ENCODE results near the gene FLOT2.

DNA sequence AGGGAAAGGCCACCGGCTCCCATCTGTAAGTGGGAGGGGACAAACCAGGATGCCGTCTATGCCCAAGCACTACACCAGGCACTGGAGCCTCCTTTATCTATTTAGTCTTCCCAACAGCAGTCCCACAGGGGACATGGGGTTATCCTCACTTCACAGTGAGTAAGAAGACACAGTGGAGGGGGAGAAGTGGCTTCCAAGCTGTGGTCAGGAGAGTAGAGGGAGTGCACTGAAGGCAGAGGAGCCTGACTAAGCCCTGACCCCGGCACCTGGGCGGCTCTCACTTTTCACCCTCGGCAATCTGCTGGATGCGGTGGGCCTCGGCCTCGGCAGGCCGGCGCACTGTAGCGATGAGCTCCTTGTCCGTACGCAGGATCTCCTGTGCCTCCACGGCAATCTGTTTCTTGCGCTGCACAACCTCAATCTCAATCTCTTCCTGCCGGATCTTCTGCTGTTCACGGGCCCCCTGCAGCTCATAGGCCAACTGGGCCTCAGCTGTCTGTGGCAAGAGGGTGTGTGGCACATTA, 15.9 kb downstream of the FLOT2 start:
- TF ChIP-seq, protein P1, sequence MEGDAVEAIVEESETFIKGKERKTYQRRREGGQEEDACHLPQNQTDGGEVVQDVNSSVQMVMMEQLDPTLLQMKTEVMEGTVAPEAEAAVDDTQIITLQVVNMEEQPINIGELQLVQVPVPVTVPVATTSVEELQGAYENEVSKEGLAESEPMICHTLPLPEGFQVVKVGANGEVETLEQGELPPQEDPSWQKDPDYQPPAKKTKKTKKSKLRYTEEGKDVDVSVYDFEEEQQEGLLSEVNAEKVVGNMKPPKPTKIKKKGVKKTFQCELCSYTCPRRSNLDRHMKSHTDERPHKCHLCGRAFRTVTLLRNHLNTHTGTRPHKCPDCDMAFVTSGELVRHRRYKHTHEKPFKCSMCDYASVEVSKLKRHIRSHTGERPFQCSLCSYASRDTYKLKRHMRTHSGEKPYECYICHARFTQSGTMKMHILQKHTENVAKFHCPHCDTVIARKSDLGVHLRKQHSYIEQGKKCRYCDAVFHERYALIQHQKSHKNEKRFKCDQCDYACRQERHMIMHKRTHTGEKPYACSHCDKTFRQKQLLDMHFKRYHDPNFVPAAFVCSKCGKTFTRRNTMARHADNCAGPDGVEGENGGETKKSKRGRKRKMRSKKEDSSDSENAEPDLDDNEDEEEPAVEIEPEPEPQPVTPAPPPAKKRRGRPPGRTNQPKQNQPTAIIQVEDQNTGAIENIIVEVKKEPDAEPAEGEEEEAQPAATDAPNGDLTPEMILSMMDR (IDR thresholded peaks at IDR 0.05): no peak
- TF ChIP-seq EZH2 (IDR thresholded peaks at IDR 0.05; ENCODE audit: borderline replicate concordance, insufficient read depth, low read depth, low read length, poor library complexity, severe bottlenecking): no peak

All from B cell (primary cell).